ENCODE data around the gene RNF150.

Gene RNF150

GRCh38 chr4:141090473-141090872 is 42.8 kb downstream of the RNF150 start:
- Histone ChIP-seq H3K4me3 (ENCODE audit: low read length) (no peak overlapping the region), H3K36me3 (ENCODE audit: control insufficient read depth, insufficient read depth, low read length) (no peaks in the 10 kb centered on the region), H3K4me1 (ENCODE audit: control insufficient read depth, insufficient read depth, low read length) (no peaks in the 10 kb centered on the region), H3K27me3 (ENCODE audit: control insufficient read depth, insufficient read depth, low read length) (no peaks in the 10 kb centered on the region), H3K27ac (ENCODE audit: low read depth, low read length) (no peak overlapping the region), H3K9ac (ENCODE audit: low read length) (no peak overlapping the region)

- Histone ChIP-seq H3K4me3 (ENCODE audit: low read length) (peak overlapping the region; percentile 17), H3K27ac (ENCODE audit: low read depth, low read length) (peak overlapping the region; percentile 42), H3K9ac (ENCODE audit: low read length) (no peak overlapping the region), H3K4me1 (ENCODE audit: control insufficient read depth, insufficient read depth, low read length) (peaks cover 3% of the 10 kb centered on the region), H3K27me3 (ENCODE audit: control insufficient read depth, insufficient read depth, low read length) (no peaks in the 10 kb centered on the region), H3K36me3 (ENCODE audit: control insufficient read depth, insufficient read depth, low read length) (no peaks in the 10 kb centered on the region)
These were observed 51.3 kb downstream of the RNF150 start for GRCh38 chr4:141081921-141082395.

- no peak overlapping the region for H3K27ac ChIP-seq (ENCODE audit: low read depth, low read length)
These were observed 52.6 kb downstream of the RNF150 start for GRCh38 chr4:141080668-141081067.

GRCh38 chr4:141079393-141079930 is 53.8 kb downstream of the RNF150 start:
- Histone ChIP-seq H3K4me1 (ENCODE audit: control insufficient read depth, insufficient read depth, low read length) (peaks cover 9% of the 10 kb centered on the region), H3K27ac (ENCODE audit: low read depth, low read length) (peak overlapping the region; percentile 7)

More at GRCh38 chr4:141080668-141081067, 52.6 kb downstream of the RNF150 start:
- H3K27me3 ChIP-seq (ENCODE audit: control insufficient read depth, insufficient read depth, low read length): no peaks in the 10 kb centered on the region
- no peaks in the 10 kb centered on the region for H3K36me3 ChIP-seq (ENCODE audit: control insufficient read depth, insufficient read depth, low read length)
- no peak overlapping the region for H3K9ac ChIP-seq (ENCODE audit: low read length)
- H3K4me1 ChIP-seq (ENCODE audit: control insufficient read depth, insufficient read depth, low read length): peaks cover 6% of the 10 kb centered on the region
- H3K4me3 ChIP-seq (ENCODE audit: low read length): no peak overlapping the region

GRCh38 chr4:141078871-141079270 is 54.4 kb downstream of the RNF150 start:
- no peak overlapping the region for H3K27ac ChIP-seq (ENCODE audit: low read depth, low read length)
- H3K9ac ChIP-seq (ENCODE audit: low read length): no peak overlapping the region
- no peaks in the 10 kb centered on the region for H3K27me3 ChIP-seq (ENCODE audit: control insufficient read depth, insufficient read depth, low read length)
- H3K4me1 ChIP-seq (ENCODE audit: control insufficient read depth, insufficient read depth, low read length): peaks cover 11% of the 10 kb centered on the region
- H3K4me3 ChIP-seq (ENCODE audit: low read length): no peak overlapping the region
- no peaks in the 10 kb centered on the region for H3K36me3 ChIP-seq (ENCODE audit: control insufficient read depth, insufficient read depth, low read length)

More at GRCh38 chr4:141079393-141079930, 53.8 kb downstream of the RNF150 start:
- no peak overlapping the region for H3K9ac ChIP-seq (ENCODE audit: low read length)
- H3K36me3 ChIP-seq (ENCODE audit: control insufficient read depth, insufficient read depth, low read length): no peaks in the 10 kb centered on the region
- no peak overlapping the region for H3K4me3 ChIP-seq (ENCODE audit: low read length)
- H3K27me3 ChIP-seq (ENCODE audit: control insufficient read depth, insufficient read depth, low read length): no peaks in the 10 kb centered on the region

GRCh38 chr4:141077611-141078225 is 55.6 kb downstream of the RNF150 start:
- Histone ChIP-seq H3K9ac (ENCODE audit: low read length) (no peak overlapping the region), H3K4me3 (ENCODE audit: low read length) (no peak overlapping the region), H3K27me3 (ENCODE audit: control insufficient read depth, insufficient read depth, low read length) (no peaks in the 10 kb centered on the region), H3K36me3 (ENCODE audit: control insufficient read depth, insufficient read depth, low read length) (no peaks in the 10 kb centered on the region), H3K27ac (ENCODE audit: low read depth, low read length) (no peak overlapping the region), H3K4me1 (ENCODE audit: control insufficient read depth, insufficient read depth, low read length) (peaks cover 11% of the 10 kb centered on the region)

GRCh38 chr4:141075553-141075952 is 57.7 kb downstream of the RNF150 start:
- Histone ChIP-seq H3K27me3 (ENCODE audit: control insufficient read depth, insufficient read depth, low read length) (no peaks in the 10 kb centered on the region), H3K4me1 (ENCODE audit: control insufficient read depth, insufficient read depth, low read length) (peaks cover 11% of the 10 kb centered on the region), H3K9ac (ENCODE audit: low read length) (no peak overlapping the region), H3K36me3 (ENCODE audit: control insufficient read depth, insufficient read depth, low read length) (no peaks in the 10 kb centered on the region), H3K27ac (ENCODE audit: low read depth, low read length) (no peak overlapping the region), H3K4me3 (ENCODE audit: low read length) (no peak overlapping the region)

GRCh38 chr4:141074098-141074878 is 59.0 kb downstream of the RNF150 start:
- H3K27ac ChIP-seq (ENCODE audit: low read depth, low read length): no peak overlapping the region
- H3K4me1 ChIP-seq (ENCODE audit: control insufficient read depth, insufficient read depth, low read length): peaks cover 11% of the 10 kb centered on the region
- no peak overlapping the region for H3K4me3 ChIP-seq (ENCODE audit: low read length)

GRCh38 chr4:141066690-141067089 is 66.6 kb downstream of the RNF150 start:
- Histone ChIP-seq H3K27ac (ENCODE audit: low read depth, low read length) (no peak overlapping the region), H3K9ac (ENCODE audit: low read length) (no peak overlapping the region), H3K36me3 (ENCODE audit: control insufficient read depth, insufficient read depth, low read length) (no peaks in the 10 kb centered on the region), H3K27me3 (ENCODE audit: control insufficient read depth, insufficient read depth, low read length) (no peaks in the 10 kb centered on the region), H3K4me1 (ENCODE audit: control insufficient read depth, insufficient read depth, low read length) (no peaks in the 10 kb centered on the region), H3K4me3 (ENCODE audit: low read length) (no peak overlapping the region)

More at GRCh38 chr4:141074098-141074878, 59.0 kb downstream of the RNF150 start:
- Histone ChIP-seq H3K27me3 (ENCODE audit: control insufficient read depth, insufficient read depth, low read length) (no peaks in the 10 kb centered on the region), H3K9ac (ENCODE audit: low read length) (no peak overlapping the region), H3K36me3 (ENCODE audit: control insufficient read depth, insufficient read depth, low read length) (no peaks in the 10 kb centered on the region)

GRCh38 chr4:141065872-141066271 is 67.4 kb downstream of the RNF150 start:
- Histone ChIP-seq H3K27me3 (ENCODE audit: control insufficient read depth, insufficient read depth, low read length) (no peaks in the 10 kb centered on the region), H3K9ac (ENCODE audit: low read length) (no peak overlapping the region), H3K27ac (ENCODE audit: low read depth, low read length) (no peak overlapping the region), H3K4me3 (ENCODE audit: low read length) (no peak overlapping the region), H3K4me1 (ENCODE audit: control insufficient read depth, insufficient read depth, low read length) (no peaks in the 10 kb centered on the region), H3K36me3 (ENCODE audit: control insufficient read depth, insufficient read depth, low read length) (no peaks in the 10 kb centered on the region)

- no peak overlapping the region for H3K9ac ChIP-seq (ENCODE audit: low read length)
- no peaks in the 10 kb centered on the region for H3K36me3 ChIP-seq (ENCODE audit: control insufficient read depth, insufficient read depth, low read length)
- no peak overlapping the region for H3K4me3 ChIP-seq (ENCODE audit: low read length)
- H3K4me1 ChIP-seq (ENCODE audit: control insufficient read depth, insufficient read depth, low read length): peaks cover 8% of the 10 kb centered on the region
- H3K27ac ChIP-seq (ENCODE audit: low read depth, low read length): no peak overlapping the region
- H3K27me3 ChIP-seq (ENCODE audit: control insufficient read depth, insufficient read depth, low read length): no peaks in the 10 kb centered on the region
These were observed 70.6 kb downstream of the RNF150 start for GRCh38 chr4:141062651-141063050.

- Histone ChIP-seq H3K9ac (ENCODE audit: low read length) (no peak overlapping the region), H3K4me3 (ENCODE audit: low read length) (no peak overlapping the region), H3K27ac (ENCODE audit: low read depth, low read length) (peak overlapping the region; percentile 12), H3K4me1 (ENCODE audit: control insufficient read depth, insufficient read depth, low read length) (peaks cover 8% of the 10 kb centered on the region), H3K36me3 (ENCODE audit: control insufficient read depth, insufficient read depth, low read length) (no peaks in the 10 kb centered on the region), H3K27me3 (ENCODE audit: control insufficient read depth, insufficient read depth, low read length) (no peaks in the 10 kb centered on the region)
These were observed 74.4 kb downstream of the RNF150 start for GRCh38 chr4:141058591-141059512.

All from rectal smooth muscle tissue (tissue), 1 donor.